HTERT RPE-1 (cell line): Measurements from ENCODE around the gene BTC.
"Not testable (repeated sequence)": the region's sequence is repeated elsewhere in the genome, so short reads cannot be mapped to it uniquely, and the experiment has no call there.

Source experiments
- in situ Hi-C: fragments of 300-500 bp; cut with MboI; formaldehyde crosslinking; loops from 4 replicates; pipeline ENCODE4 v1.14.3; 2020; ENCODE audit warnings: low sequenced_read_pairs

The BTC gene, protein sequence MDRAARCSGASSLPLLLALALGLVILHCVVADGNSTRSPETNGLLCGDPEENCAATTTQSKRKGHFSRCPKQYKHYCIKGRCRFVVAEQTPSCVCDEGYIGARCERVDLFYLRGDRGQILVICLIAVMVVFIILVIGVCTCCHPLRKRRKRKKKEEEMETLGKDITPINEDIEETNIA

DNA sequence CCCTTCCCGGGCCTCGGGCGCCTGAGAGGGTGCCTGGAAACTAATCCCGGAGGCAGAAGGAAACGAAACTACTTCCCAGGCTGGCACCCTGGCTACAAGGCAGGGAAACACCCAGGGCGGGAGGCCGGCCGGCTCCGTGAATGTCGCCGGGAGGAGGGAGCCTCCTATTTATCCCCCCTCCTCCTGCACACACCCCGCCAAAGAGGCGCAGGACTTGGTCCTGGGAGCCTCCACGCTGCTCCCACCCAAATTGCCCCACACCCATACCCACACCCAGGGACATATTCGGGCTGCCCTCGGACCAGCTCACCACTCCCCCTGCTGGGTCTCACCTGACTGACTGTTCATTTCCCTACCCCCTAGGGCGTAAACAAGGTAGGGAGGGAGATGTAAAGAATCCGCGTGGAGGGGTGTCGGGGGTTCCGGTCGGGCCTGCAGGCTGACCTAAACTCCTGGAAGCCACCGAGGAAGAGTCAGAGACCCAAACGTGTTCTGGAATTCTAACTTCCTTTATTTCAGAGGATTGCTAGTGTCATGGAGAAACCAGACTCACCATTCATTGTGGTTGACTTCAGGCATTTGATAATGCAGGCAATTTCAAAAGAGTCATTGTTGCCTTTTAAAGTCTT is at the start of gene BTC:
TSS of gene BTC (minus strand) at position 142 of the 629 bp plus-strand sequence. CDS start 198 bp downstream, outside the sequence.
- in situ Hi-C loops = no loop called here

DNA sequence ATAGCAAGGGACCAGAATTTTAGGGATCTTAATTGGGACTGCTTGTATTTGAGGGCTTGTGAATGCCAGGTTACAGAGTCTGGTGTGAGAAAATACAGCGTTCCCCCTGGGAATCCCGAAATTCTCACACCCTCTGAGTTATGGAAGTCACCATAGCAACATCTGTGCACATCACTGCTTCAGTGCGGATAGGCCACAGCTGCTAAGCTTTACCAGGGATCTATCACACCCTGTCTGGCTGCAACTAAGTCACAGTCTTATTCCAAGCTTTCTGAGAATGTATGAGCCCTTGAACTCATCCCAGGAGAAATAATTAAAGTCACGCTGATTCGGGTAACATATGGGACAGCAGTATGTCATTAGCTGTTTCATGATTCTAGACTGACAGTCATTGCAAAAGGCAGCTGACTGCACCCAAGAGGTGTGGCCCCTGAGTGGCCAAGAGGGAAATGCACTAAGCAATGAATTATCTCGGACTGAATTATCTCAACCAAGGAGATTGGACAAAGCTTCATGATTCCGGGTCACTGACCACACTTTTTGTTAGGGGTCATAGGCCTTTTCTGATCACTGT is 46.7 kb upstream of the BTC start:
- in situ Hi-C loops = no loop called here

DNA sequence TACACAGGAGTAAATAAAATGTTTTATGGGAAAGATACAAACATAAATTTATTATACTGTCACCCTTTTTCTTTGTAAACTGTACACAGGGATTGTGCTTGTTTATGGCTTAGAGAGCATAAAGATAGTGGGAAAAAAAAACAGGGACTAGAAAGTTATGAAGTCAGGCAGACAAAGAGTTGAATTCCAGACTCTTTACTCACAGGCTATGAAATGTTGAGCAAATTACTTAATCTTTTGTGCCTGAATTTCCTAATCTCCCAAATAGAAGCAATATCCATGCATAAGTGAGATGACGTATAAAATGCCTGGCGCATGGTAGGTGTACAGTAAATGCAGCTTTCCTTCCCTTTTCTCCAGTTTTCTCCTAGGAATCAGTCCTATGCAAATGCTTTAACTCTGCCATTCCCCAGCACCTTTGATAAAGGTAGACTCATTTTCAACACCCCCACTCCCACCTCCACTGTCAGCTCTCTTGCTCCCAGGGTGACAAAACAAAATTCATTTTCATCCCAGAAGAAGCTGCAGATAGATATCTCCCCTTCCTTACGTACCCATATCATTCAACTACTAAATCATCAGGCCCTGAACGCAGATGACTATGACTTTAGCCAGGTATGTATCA is 44.5 kb upstream of the BTC start:
- in situ Hi-C loops = no loop called here

DNA sequence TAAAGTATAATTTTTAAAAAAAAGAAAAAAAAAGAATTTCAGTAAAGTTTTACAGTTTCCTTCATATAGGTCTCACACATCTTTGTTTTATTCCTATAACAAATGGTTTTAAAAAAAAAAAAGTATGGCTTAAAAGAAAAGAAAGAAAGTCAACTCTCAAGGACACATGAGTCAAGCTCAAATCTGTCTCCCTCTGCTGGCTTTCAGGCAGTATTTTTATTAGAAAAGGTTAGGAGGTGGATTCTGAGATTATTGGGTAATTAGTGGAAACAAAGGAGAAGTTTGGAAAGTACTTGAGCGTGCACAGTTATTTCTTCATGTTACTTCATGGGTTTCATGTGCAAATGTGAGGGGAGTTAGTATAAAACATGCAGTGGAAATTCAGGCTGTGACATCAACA is 36.6 kb upstream of the BTC start:
- in situ Hi-C loops = no loop called here

DNA sequence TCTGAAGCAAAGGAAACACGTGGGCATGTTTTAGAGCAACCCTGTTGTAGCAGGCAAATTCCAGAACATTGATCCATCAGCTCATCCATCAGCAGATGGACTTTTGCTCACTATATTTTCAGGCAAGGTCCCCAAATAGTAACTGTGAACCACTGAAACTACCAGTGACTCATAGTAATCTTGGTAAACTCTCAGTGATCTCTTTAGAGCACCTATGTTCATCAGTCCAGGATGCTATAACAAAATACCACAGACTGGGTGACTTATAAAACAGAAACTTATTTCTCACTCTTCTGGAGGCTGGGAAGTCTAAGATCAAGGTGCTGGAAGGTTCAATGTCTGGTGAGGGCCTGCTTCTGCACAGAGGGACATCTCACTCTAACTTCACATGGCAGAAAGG is 28.9 kb upstream of the BTC start:
- in situ Hi-C loops = no loop called here

DNA sequence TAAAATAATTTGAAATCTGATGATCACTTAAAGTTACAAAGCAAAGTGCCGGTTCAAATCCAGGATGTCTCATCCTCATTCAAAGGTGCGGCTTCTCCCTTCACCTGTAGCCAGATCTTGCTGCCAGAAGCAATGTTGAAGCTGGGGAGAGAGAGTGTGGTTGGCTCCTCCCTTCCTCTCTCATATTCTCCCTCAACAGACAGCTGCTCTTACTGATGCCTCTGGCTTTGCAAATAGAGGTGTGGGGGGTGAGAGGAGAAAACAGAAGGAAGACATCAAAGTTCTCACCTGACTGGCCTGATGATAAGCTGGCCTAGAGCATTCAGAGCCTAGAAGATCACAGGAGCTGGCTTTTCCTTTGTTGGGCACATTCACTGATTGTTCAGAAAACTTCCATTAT is 28.3 kb upstream of the BTC start:
- in situ Hi-C loops = no loop called here

DNA sequence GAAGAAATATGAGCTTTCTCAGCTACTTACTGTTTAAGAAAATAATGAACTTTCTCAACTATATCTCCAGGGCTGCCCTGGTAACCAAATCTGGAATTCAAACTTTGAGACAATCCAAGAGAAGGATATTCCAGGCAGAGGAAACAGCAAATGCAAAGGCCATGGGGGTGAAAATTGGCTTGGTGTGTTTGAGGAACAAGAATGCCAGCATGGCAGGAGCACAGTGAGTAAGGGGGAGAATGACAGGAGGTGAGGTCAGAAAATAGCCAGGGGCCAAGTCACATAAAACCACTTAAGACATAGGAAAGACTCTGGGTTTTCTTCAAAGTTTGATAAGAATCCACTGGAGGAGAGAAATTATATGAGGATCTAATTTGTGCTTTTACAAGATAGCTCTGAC is 27.2 kb upstream of the BTC start:
- in situ Hi-C loops = no loop called here

DNA sequence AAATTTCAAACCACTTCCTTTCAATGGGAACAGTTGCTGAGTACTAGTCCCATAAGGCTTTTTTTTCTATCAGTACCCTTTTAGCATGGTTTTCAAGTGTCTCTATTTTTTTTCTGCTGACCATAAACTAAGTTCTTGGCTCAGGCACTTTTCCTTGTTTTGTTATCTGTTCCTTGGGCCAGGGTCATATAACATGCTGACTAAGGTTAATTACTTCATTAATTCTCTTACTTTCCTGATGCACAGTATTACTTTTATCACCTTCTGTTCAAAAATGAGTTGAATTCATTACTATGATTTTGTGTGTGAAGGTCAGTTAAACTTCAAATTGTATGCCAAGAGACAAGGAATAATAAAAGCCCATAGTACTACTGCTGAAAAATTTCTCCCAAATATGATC is 19.7 kb upstream of the BTC start:
- in situ Hi-C loops = no loop called here

DNA sequence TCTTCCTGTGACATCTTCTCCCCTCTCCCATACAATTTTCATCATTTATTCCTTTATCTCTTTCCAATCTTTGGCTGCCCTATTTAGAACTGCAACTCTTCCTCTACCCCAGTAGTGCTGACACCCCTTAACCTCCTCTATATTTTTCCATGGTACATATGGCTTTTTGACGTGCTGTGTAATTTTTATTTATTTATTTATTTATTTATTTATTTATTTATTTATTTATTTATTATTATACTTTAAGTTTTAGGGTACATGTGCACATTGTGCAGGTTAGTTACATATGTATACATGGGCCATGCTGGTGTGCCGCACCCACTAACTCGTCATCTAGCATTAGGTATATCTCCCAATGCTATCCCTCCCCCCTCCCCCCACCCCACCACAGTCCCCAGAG is 17.7 kb upstream of the BTC start:
- in situ Hi-C loops = not testable (repeated sequence)

DNA sequence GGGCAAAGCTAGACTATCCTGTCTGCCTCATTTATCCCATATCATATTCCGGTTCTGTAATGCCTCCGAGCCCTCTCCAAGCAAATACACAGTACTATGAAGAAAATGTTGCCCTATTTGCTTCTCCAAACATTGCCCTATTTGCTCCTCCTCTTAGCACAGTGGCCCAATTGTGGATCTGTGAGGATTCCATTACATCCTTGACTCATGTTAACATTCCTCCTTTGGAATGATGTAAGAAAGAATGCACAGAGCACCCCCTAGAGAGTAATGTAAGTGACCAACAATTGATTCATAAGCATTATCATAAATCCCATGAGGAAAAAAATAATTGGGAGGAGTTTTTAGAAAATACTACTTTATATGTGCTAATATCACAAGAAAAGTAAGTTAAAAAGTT is 11.3 kb upstream of the BTC start:
- in situ Hi-C loops = no loop called here

DNA sequence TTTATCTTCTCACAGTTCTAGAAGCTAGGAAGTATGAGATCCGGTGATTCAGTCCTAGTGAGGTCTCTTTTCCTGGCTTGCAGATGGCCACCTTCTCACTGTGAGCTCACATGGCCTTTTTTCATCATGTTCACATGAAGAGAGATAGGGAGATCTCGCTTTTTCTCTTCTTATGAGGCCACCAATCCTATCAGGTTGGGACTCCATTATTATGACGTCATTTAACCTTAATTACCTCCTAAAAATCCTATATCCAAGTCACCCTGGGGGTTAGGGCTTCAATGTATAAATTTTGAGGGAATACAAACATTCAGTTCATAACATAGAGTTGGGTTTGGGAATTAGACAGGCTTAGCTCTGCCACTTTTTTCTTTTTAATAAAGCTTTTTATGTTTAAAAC is 6.0 kb upstream of the BTC start:
- in situ Hi-C loops = no loop called here

DNA sequence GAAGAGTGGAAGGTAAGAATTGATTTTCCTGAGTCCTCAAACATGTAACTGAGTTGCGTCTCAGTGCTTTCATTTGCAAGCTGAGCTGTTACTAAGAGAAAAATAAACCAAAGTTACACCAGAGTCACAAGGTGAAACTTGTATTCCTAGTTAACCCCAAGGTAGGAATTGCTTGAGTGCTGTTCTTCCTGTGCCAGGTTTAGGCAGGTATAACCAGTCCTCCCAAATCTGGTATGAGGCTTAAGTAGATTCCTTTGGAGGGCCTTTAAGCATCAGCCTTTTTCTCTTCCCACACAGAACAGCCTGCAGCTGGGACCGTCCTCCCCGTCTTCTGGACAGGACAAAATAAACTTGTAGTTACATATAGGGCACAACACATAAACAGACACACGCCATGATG is 2.3 kb upstream of the BTC start:
- in situ Hi-C loops = no loop called here

DNA sequence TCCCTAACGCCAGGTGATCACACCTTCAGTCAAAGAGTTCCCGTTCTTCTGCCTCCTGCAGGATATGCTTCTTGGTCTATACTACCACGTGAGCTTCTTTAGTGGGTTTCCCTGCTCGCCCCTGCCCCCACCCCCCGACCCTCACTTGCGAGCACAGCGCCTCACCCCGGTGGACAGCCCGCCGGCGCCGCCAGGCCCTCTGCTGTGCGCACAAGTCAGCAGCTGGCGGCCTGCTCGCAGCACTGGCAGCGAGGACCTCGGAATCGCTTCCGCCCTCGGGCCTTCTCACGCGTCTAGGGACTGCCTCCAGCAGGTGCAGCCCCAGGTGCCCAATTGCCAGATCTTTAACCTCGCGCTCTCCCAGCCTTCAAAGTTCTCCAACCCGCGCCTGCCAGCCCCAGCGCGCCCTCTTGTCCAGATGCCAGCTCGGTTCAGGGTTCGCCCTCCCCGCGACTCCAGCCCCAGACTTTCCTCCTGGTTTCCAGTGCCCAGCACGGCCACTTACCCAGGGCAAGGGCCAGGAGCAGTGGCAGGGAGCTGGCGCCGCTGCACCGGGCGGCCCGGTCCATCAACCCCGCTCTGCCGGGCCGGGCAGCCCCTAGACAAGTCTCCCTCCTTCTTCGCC is 454 bp downstream of the BTC start:
- in situ Hi-C loops = no loop called here

DNA sequence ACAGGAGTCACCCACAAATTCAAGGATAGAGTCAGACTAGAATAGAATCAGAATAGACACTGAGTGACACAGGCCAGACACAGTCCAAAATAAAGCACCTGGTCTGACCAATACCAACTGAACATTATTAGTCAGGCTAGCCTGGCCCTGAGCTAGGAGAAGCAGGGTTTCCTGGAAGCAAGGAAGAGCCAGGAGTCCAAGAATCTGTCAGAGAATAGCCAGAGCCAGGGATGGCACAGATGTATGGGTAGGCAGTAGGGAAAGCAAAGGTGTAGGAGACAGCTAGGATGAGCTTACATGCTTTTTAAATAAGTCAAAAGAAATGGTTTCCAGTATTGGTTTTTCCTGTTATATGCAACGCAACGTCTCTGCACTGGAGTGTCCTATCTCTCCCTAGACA is 3.7 kb downstream of the BTC start:
- in situ Hi-C loops = no loop called here

DNA sequence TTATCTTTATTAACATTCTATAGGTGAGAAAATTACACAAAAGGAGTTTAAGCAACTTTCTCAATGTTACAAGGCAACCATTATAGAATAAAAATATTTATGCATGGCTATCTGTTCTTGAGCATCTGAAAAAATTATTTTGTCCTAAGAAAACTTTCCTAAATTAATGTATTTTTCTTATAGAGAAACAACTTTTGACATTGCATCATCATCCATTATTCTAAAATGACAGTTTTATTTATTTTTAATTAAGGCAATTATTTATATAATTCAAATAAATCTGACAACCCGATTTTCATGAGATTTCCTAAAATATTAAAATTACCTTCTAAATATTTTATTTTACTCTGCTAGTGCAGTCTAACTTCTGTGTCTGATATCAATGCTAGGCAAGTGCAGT is 4.8 kb downstream of the BTC start:
- in situ Hi-C loops = no loop called here

DNA sequence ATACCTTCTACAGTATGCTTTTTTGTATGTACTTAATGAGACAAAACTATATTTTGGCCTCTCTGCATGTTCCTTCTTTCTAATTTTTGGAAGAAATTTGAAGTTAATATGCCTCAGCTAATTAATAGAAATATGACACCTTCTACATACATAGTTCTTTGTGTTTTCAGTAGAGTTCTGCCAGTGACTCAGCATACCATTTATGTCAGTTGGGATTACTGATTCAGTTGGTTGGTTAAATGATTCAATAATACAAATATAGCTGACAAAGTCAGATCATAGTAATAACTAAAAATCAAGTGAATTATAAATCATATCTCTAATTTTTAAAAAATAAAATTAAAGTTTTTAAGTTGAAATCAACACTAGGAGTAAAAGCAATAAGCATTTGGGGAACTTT is 16.8 kb downstream of the BTC start:
- in situ Hi-C loops = no loop called here

DNA sequence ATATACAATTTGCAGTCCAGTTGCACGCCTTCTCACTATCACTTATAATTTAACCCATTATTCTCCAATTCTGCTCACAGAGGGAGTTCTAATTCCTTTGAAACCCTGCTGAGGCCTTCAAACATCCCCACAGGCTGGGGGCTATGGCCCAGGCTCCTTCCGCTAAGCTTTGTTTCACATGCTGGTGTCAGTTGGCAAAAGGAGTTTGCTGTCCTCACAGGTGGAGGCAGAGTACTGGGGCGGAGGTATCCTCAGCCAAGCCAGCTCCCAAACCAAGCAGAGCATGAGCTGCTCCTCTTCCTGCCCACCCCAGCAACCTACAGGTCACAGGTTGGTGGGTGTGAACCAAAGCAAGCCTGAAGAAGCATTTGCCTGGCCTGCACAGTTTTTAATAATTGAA is 21.5 kb downstream of the BTC start:
- in situ Hi-C loops = no loop called here

DNA sequence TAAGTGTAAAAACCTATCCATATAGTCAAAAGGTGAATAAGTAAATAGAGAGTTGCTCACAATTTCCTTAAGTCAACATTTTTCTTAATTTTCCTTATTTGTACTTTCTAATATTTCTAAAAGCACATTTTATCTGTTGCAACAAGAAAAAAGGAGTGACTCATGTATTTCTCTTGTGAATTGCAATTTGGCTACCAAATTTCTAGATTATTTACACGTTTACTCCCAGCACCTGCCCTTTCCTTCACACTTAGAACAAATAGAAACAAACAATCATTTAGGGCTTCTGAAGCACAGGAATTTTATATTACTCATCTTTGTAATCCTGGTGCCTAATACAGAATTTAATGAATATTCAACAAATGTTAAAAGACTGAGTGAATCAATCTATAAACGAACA is 22.2 kb downstream of the BTC start:
- in situ Hi-C loops = no loop called here

DNA sequence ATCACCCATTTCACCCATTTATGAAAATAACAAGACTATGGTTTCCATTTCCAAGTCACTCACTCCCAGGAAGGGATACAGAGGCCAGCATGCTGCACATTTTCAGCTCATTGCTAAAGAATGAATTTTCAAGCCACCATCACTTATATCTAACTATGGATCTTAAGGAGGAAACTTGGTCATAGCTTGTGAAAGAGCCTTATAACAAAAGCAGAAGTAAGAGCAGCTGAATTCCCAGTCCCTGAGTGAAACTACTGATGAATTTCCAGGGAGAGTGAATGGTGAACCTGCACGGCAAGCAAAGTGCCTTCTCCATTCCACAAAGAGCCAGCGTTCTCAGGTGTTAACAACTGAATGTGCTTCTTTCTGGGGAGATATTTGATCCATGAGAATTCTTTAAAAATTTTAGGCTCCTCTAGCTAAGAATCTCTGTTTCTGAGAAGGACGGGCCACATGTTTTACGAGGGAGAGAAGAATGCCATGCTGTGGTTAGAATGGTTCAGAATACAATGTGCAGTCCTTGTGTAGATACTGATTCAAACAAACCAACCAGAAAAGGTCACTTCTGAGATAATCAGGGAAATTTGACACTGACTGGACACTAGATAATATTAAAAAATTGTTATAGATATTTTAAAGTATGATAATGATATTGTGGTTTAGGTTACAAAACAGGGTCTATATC is 24.0 kb downstream of the BTC start:
- in situ Hi-C loops = no loop called here

DNA sequence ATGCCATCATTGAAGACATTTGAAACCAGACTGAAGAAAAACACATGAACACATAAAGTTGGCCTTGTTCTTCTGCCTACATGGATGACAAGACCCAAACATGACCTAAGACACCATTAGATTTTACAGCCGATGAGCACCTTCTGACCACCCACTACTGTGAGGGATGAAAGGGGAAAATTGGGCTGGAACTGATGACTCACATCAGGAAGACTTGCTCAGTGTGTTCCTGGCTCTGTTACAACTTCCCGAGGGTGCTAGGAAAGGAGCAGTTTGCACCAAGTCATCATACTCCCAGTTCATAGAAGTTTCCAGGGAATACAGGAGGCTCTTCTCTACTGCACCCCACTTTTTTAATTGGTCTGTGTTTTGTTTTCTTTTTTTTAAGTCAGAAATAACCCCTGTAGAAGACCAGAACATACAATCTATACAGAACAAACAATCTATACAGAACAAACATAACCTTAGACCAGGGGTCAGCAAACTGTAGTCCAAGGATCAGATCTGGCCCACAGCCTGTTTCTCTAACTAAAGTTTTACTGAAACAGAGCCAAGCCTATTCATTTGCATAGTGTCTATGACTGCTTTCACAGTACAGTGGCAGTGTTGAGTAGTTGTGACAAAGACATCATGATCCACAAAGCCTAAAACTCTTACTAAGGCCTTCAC is 25.3 kb downstream of the BTC start:
- in situ Hi-C loops = no loop called here

DNA sequence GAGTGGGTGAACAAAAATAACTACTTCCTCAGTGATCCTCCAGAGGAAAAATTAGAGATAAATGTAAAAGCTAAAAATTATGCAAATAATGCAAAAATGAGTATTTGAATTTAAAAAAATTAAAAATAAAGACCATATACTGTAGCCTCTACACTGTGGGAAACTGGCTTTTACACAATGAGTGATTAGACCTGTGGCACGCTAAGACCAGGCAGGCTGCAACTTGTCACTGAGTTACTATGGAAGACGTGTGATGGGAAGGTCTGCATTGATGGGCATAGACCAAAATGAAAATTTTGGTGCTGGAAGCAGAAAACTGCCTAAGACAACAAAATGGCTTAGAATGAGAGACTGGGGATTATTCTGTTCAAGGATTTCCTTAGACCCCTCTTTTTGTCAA is 30.2 kb downstream of the BTC start:
- in situ Hi-C loops = no loop called here
